ENCODE results near the gene SLC6A20. TPM values are rescaled to one million over a fixed set of nuclear protein-coding genes. Genes with fewer than 3 reads are reported as not detected.

Gene SLC6A20
- total RNA-seq, 1 donor from 2014 or later = not detected

GRCh38 chr3:45814322-45814721 lies 18.0 kb upstream of the SLC6A20 start:
- Mint-ChIP-seq H3K27me3 (no peaks in the 10 kb centered on the region), H3K9me3 (ENCODE audit: low read depth) (peaks cover 6% of the 10 kb centered on the region), H3K36me3 (ENCODE audit: insufficient read depth) (peaks cover 10% of the 10 kb centered on the region), H3K27ac (no peak overlapping the region), H3K4me1 (ENCODE audit: low read depth) (no peaks in the 10 kb centered on the region), H3K4me3 (ENCODE audit: low read depth) (no peak overlapping the region)
- DNase-seq (ENCODE audit: low spot score, unreplicated experiment) = no peak
- TF ChIP-seq CTCF (IDR thresholded peaks at IDR 0.05; ENCODE audit: unreplicated experiment) = no peak

- Mint-ChIP-seq H3K4me1 (ENCODE audit: low read depth) (peaks cover 7% of the 10 kb centered on the region), H3K27ac (no peak overlapping the region), H3K27me3 (no peaks in the 10 kb centered on the region), H3K4me3 (ENCODE audit: low read depth) (no peak overlapping the region), H3K9me3 (ENCODE audit: low read depth) (no peaks in the 10 kb centered on the region), H3K36me3 (ENCODE audit: insufficient read depth) (no peaks in the 10 kb centered on the region)
- TF ChIP-seq CTCF (IDR thresholded peaks at IDR 0.05; ENCODE audit: unreplicated experiment) = no peak
- no peak for DNase-seq (ENCODE audit: low spot score, unreplicated experiment)
Measured at GRCh38 chr3:45807681-45808540, 11.6 kb upstream of the SLC6A20 start.

- H3K9me3 Mint-ChIP-seq (ENCODE audit: low read depth) = no peaks in the 10 kb centered on the region
- H3K4me1 Mint-ChIP-seq (ENCODE audit: low read depth) = peaks cover 7% of the 10 kb centered on the region
- no peak for DNase-seq (ENCODE audit: low spot score, unreplicated experiment)
- H3K27me3 Mint-ChIP-seq = no peaks in the 10 kb centered on the region
- no peak for TF ChIP-seq CTCF (IDR thresholded peaks at IDR 0.05; ENCODE audit: unreplicated experiment)
- no peak overlapping the region for H3K27ac Mint-ChIP-seq
- no peaks in the 10 kb centered on the region for H3K36me3 Mint-ChIP-seq (ENCODE audit: insufficient read depth)
- H3K4me3 Mint-ChIP-seq (ENCODE audit: low read depth) = no peak overlapping the region
Measured at GRCh38 chr3:45807133-45807532, 10.8 kb upstream of the SLC6A20 start.

GRCh38 chr3:45806072-45806471 lies 9.7 kb upstream of the SLC6A20 start:
- Mint-ChIP-seq H3K4me3 (ENCODE audit: low read depth) (no peak overlapping the region), H3K27me3 (no peaks in the 10 kb centered on the region), H3K9me3 (ENCODE audit: low read depth) (no peaks in the 10 kb centered on the region), H3K4me1 (ENCODE audit: low read depth) (peaks cover 7% of the 10 kb centered on the region), H3K36me3 (ENCODE audit: insufficient read depth) (no peaks in the 10 kb centered on the region), H3K27ac (no peak overlapping the region)
- no peak for TF ChIP-seq CTCF (IDR thresholded peaks at IDR 0.05; ENCODE audit: unreplicated experiment)
- DNase-seq (ENCODE audit: low spot score, unreplicated experiment) = no peak

GRCh38 chr3:45803252-45803935 lies 7.1 kb upstream of the SLC6A20 start:
- no peaks in the 10 kb centered on the region for H3K36me3 Mint-ChIP-seq (ENCODE audit: insufficient read depth)
- H3K9me3 Mint-ChIP-seq (ENCODE audit: low read depth) = no peaks in the 10 kb centered on the region
- no peak overlapping the region for H3K27ac Mint-ChIP-seq
- peaks cover 14% of the 10 kb centered on the region for H3K27me3 Mint-ChIP-seq
- TF ChIP-seq CTCF (IDR thresholded peaks at IDR 0.05; ENCODE audit: unreplicated experiment) = no peak
- H3K4me3 Mint-ChIP-seq (ENCODE audit: low read depth) = no peak overlapping the region
- no peak for DNase-seq (ENCODE audit: low spot score, unreplicated experiment)
- H3K4me1 Mint-ChIP-seq (ENCODE audit: low read depth) = peaks cover 7% of the 10 kb centered on the region

Data from progenitor cell of endocrine pancreas (in vitro differentiated cells).